Activated CD4-positive, alpha-beta memory T cell treated with anti-CD3 and anti-CD28 coated beads, Interleukin-2, amount 10 ng/mL, durations not matched to agents 7 days and 5 days (primary cell): Measurements from ENCODE around the gene AMPH. TPM values are rescaled to one million over a fixed set of nuclear protein-coding genes. Genes with fewer than 3 reads are reported as not detected.

Experiments
- CTCF ChIA-PET: fragments of 350-600 bp; sonication (Branson Sonifier 250); formaldehyde crosslinking; loops from one replicate; lab custom pipeline; 2021; ENCODE audit warnings: antibody characterized with exemption, inconsistent platforms; lab: Charles Lee
- POLR2A ChIA-PET: fragments of 350-600 bp; sonication (Branson Sonifier 250); formaldehyde crosslinking; loops from one replicate; lab custom pipeline; 2021; ENCODE audit warnings: antibody characterized with exemption; lab: Charles Lee
- DNase-seq: peaks from one replicate; pipeline ENCODE4 v3.0.0-alpha.2; 2020
- H3K27ac Mint-ChIP-seq: one replicate; pipeline ENCODE4 v1.8.0; 2021; ENCODE audit warnings: mild to moderate bottlenecking, mixed read lengths
- H3K27me3 Mint-ChIP-seq: one replicate; pipeline ENCODE4 v1.8.0; 2021; ENCODE audit warnings: mixed read lengths
- H3K36me3 Mint-ChIP-seq: one replicate; pipeline ENCODE4 v1.8.0; 2021; ENCODE audit warnings: low read depth, mixed read lengths
- H3K4me1 Mint-ChIP-seq: one replicate; pipeline ENCODE4 v1.8.0; 2021; ENCODE audit warnings: mixed read lengths
- H3K4me3 Mint-ChIP-seq: one replicate; pipeline ENCODE4 v1.8.0; 2021; ENCODE audit warnings: mild to moderate bottlenecking, mixed read lengths
- H3K9me3 Mint-ChIP-seq: one replicate; pipeline ENCODE4 v1.8.0; 2021; ENCODE audit warnings: mixed read lengths
- total RNA-seq, 2 experiments: library from RNA; stranded (reverse); gene quantifications; one replicate each; pipeline ENCODE4 v1.2.3, GENCODE V29; 2021

AMPH gene
- total RNA-seq, 2 experiments from 2014 or later: not detected

GRCh38 chr7:38393874-38394273, 237.3 kb downstream of the AMPH start:
- Mint-ChIP-seq H3K4me3 (no peak overlapping the region), H3K27me3 (peaks cover 7% of the 10 kb centered on the region), H3K36me3 (no peaks in the 10 kb centered on the region), H3K9me3 (no peaks in the 10 kb centered on the region), H3K4me1 (peaks cover 5% of the 10 kb centered on the region), H3K27ac (no peak overlapping the region)
- no peak for DNase-seq
- POLR2A ChIA-PET: no interaction called here
- CTCF ChIA-PET: interaction anchor here (3.4 kb wide), 1 partner anchor 25 kb away, joined by 16 read pairs; no protein-coding TSS in a partner anchor

- Mint-ChIP-seq H3K4me1 (peaks cover 1% of the 10 kb centered on the region), H3K4me3 (no peak overlapping the region), H3K27ac (no peak overlapping the region), H3K27me3 (no peaks in the 10 kb centered on the region), H3K36me3 (no peaks in the 10 kb centered on the region), H3K9me3 (no peaks in the 10 kb centered on the region)
- ChIA-PET CTCF (interaction anchor here (0.9 to 1.8 kb wide), 2 partner anchors 13 to 22 kb away, joined by 3 to 14 read pairs; no protein-coding TSS in a partner anchor), POLR2A (no interaction called here)
- DNase-seq: no peak
Measured at GRCh38 chr7:38391751-38392150, 239.4 kb downstream of the AMPH start.

GRCh38 chr7:38385682-38386081, 245.5 kb downstream of the AMPH start:
- Mint-ChIP-seq H3K27ac (no peak overlapping the region), H3K4me3 (no peak overlapping the region), H3K4me1 (no peaks in the 10 kb centered on the region), H3K27me3 (no peaks in the 10 kb centered on the region), H3K9me3 (no peaks in the 10 kb centered on the region), H3K36me3 (no peaks in the 10 kb centered on the region)
- no peak for DNase-seq
- CTCF ChIA-PET: interaction anchor here (1.7 to 5.8 kb wide), 2 partner anchors 11 to 16 kb away, joined by 6 to 32 read pairs; no protein-coding TSS in a partner anchor
- POLR2A ChIA-PET: interaction anchor here (0.8 kb wide), 1 partner anchor 9 kb away, joined by 3 read pairs; no protein-coding TSS in a partner anchor

- Mint-ChIP-seq H3K4me3 (no peak overlapping the region), H3K9me3 (no peaks in the 10 kb centered on the region), H3K4me1 (no peaks in the 10 kb centered on the region), H3K27me3 (no peaks in the 10 kb centered on the region), H3K27ac (no peak overlapping the region), H3K36me3 (peaks cover 16% of the 10 kb centered on the region)
- POLR2A ChIA-PET: no interaction called here
- no peak for DNase-seq
- CTCF ChIA-PET: interaction anchor here (0.7 to 5.8 kb wide), 3 partner anchors 14 to 1332 kb away, joined by 3 to 32 read pairs (median 4); no protein-coding TSS in a partner anchor
Measured at GRCh38 chr7:38383281-38383680, 247.9 kb downstream of the AMPH start.

- Mint-ChIP-seq H3K4me3 (no peak overlapping the region), H3K27ac (no peak overlapping the region), H3K36me3 (peaks cover 16% of the 10 kb centered on the region), H3K4me1 (no peaks in the 10 kb centered on the region), H3K27me3 (no peaks in the 10 kb centered on the region), H3K9me3 (no peaks in the 10 kb centered on the region)
- no peak for DNase-seq
- CTCF ChIA-PET: interaction anchor here (1.0 to 1.1 kb wide), 2 partner anchors 14 to 167 kb away, joined by 3 read pairs; no protein-coding TSS in a partner anchor
- POLR2A ChIA-PET: no interaction called here
Measured at GRCh38 chr7:38382684-38383083, 248.5 kb downstream of the AMPH start.

- no peak overlapping the region for H3K27ac Mint-ChIP-seq
- H3K27me3 Mint-ChIP-seq: no peaks in the 10 kb centered on the region
- H3K4me3 Mint-ChIP-seq: no peak overlapping the region
- CTCF ChIA-PET: interaction anchor here (0.6 to 6.5 kb wide), 8 partner anchors 8 to 270 kb away, joined by 3 to 89 read pairs (median 4); partner anchors contain the start of gene STARD3NL
- no peak for DNase-seq
- POLR2A ChIA-PET: no interaction called here
- peaks cover 5% of the 10 kb centered on the region for H3K4me1 Mint-ChIP-seq
- no peaks in the 10 kb centered on the region for H3K9me3 Mint-ChIP-seq
- H3K36me3 Mint-ChIP-seq: peaks cover 32% of the 10 kb centered on the region
Measured at GRCh38 chr7:38375453-38375852, 255.7 kb downstream of the AMPH start.

GRCh38 chr7:38374507-38374906, 256.7 kb downstream of the AMPH start:
- H3K9me3 Mint-ChIP-seq: no peaks in the 10 kb centered on the region
- no peak overlapping the region for H3K4me3 Mint-ChIP-seq
- POLR2A ChIA-PET: interaction anchor here (1.0 kb wide), 1 partner anchor 159 kb away, joined by 3 read pairs; no protein-coding TSS in a partner anchor
- peaks cover 27% of the 10 kb centered on the region for H3K36me3 Mint-ChIP-seq
- DNase-seq: peak; percentile 54
- peaks cover 13% of the 10 kb centered on the region for H3K4me1 Mint-ChIP-seq
- H3K27me3 Mint-ChIP-seq: no peaks in the 10 kb centered on the region
- no peak overlapping the region for H3K27ac Mint-ChIP-seq
- CTCF ChIA-PET: interaction anchor here (0.7 to 6.5 kb wide), 24 partner anchors 7 to 457 kb away, joined by 3 to 89 read pairs (median 5); partner anchors contain the start of gene STARD3NL

- DNase-seq: no peak
- H3K4me3 Mint-ChIP-seq: no peak overlapping the region
- ChIA-PET POLR2A (interaction anchor here (0.8 kb wide), 1 partner anchor 11 kb away, joined by 3 read pairs; no protein-coding TSS in a partner anchor), CTCF (interaction anchor here (1.8 to 6.5 kb wide), 5 partner anchors 19 to 166 kb away, joined by 4 to 89 read pairs (median 8); no protein-coding TSS in a partner anchor)
- H3K27me3 Mint-ChIP-seq: no peaks in the 10 kb centered on the region
- H3K9me3 Mint-ChIP-seq: no peaks in the 10 kb centered on the region
- peaks cover 23% of the 10 kb centered on the region for H3K36me3 Mint-ChIP-seq
- no peak overlapping the region for H3K27ac Mint-ChIP-seq
- peaks cover 23% of the 10 kb centered on the region for H3K4me1 Mint-ChIP-seq
Measured at GRCh38 chr7:38373155-38373554, 258.0 kb downstream of the AMPH start.

- H3K9me3 Mint-ChIP-seq: no peaks in the 10 kb centered on the region
Measured at GRCh38 chr7:38372290-38372689, 258.9 kb downstream of the AMPH start.

GRCh38 chr7:38369816-38370493, 261.2 kb downstream of the AMPH start:
- no peaks in the 10 kb centered on the region for H3K27me3 Mint-ChIP-seq
- H3K4me3 Mint-ChIP-seq: no peak overlapping the region
- no peak overlapping the region for H3K27ac Mint-ChIP-seq
- H3K9me3 Mint-ChIP-seq: no peaks in the 10 kb centered on the region
- peaks cover 46% of the 10 kb centered on the region for H3K4me1 Mint-ChIP-seq
- H3K36me3 Mint-ChIP-seq: peaks cover 12% of the 10 kb centered on the region
- POLR2A ChIA-PET: interaction anchor here (0.9 to 2.5 kb wide), 2 partner anchors 137 to 154 kb away, joined by 3 to 10 read pairs; no protein-coding TSS in a partner anchor
- CTCF ChIA-PET: interaction anchor here (0.7 to 7.5 kb wide), 36 partner anchors 6 to 289 kb away, joined by 3 to 314 read pairs (median 6); no protein-coding TSS in a partner anchor
- peak; percentile 75 for DNase-seq

More at GRCh38 chr7:38372290-38372689, 258.9 kb downstream of the AMPH start:
- CTCF ChIA-PET: interaction anchor here (2.2 to 6.5 kb wide), 2 partner anchors 150 to 155 kb away, joined by 11 to 89 read pairs; no protein-coding TSS in a partner anchor
- Mint-ChIP-seq H3K4me3 (no peak overlapping the region), H3K27me3 (no peaks in the 10 kb centered on the region), H3K4me1 (peaks cover 31% of the 10 kb centered on the region), H3K36me3 (peaks cover 22% of the 10 kb centered on the region), H3K27ac (no peak overlapping the region)
- POLR2A ChIA-PET: no interaction called here
- DNase-seq: no peak

GRCh38 chr7:38368191-38368605, 263.0 kb downstream of the AMPH start:
- H3K27me3 Mint-ChIP-seq: no peaks in the 10 kb centered on the region
- ChIA-PET POLR2A (interaction anchor here (1.6 to 2.5 kb wide), 2 partner anchors 16 to 152 kb away, joined by 3 to 10 read pairs; no protein-coding TSS in a partner anchor), CTCF (interaction anchor here (0.6 to 7.5 kb wide), 35 partner anchors 8 to 265 kb away, joined by 3 to 314 read pairs (median 7); partner anchors contain the start of gene STARD3NL)
- peaks cover 62% of the 10 kb centered on the region for H3K4me1 Mint-ChIP-seq
- peak; percentile 82 for DNase-seq
- peak overlapping the region; percentile 82 for H3K27ac Mint-ChIP-seq
- no peaks in the 10 kb centered on the region for H3K9me3 Mint-ChIP-seq
- peak overlapping the region; percentile 5 for H3K4me3 Mint-ChIP-seq
- H3K36me3 Mint-ChIP-seq: peaks cover 28% of the 10 kb centered on the region

GRCh38 chr7:38367301-38367890, 263.8 kb downstream of the AMPH start:
- DNase-seq: peak; percentile 44
- no peaks in the 10 kb centered on the region for H3K27me3 Mint-ChIP-seq
- H3K4me3 Mint-ChIP-seq: peak overlapping the region; percentile 40
- H3K9me3 Mint-ChIP-seq: no peaks in the 10 kb centered on the region
- peaks cover 70% of the 10 kb centered on the region for H3K4me1 Mint-ChIP-seq
- peak overlapping the region; percentile 82 for H3K27ac Mint-ChIP-seq
- ChIA-PET CTCF (interaction anchor here (0.6 to 7.5 kb wide), 34 partner anchors 9 to 264 kb away, joined by 3 to 314 read pairs (median 7); partner anchors contain the start of gene STARD3NL), POLR2A (interaction anchor here (0.7 to 1.6 kb wide), 2 partner anchors 17 to 135 kb away, joined by 3 read pairs; no protein-coding TSS in a partner anchor)
- H3K36me3 Mint-ChIP-seq: peaks cover 31% of the 10 kb centered on the region
